Sigmoid colon (tissue), 7 donors: ENCODE results near the gene COMMD3. TPM values are rescaled to one million over a fixed set of nuclear protein-coding genes. Genes with fewer than 3 reads are reported as not detected.

Experiments
- DNase-seq: peaks from one replicate; pipeline ENCODE4 v3.0.0-alpha.2; 2019
- H3K27ac ChIP-seq, 4 donors: fragments of 200-600 bp; sonication (generic); one replicate each; pipeline ENCODE4 v1.5.1; 2016 to 2019; ENCODE audit warnings: mild to moderate bottlenecking in 1 of 4
- H3K27me3 ChIP-seq, 3 donors: fragments of 200-600 bp; sonication (generic); one replicate each; pipeline ENCODE4 v1.5.1; 2019; ENCODE audit warnings: mild to moderate bottlenecking in 1 of 3
- H3K36me3 ChIP-seq, 4 donors: fragments of 200-600 bp; sonication (generic); one replicate each; pipeline ENCODE4 v1.5.1; 2016 to 2019
- H3K4me1 ChIP-seq, 4 donors: fragments of 200-600 bp; sonication (generic); one replicate each; pipeline ENCODE4 v1.5.1; 2017 to 2019
- H3K4me3 ChIP-seq, 4 donors: fragments of 200-600 bp; sonication (generic); one replicate each; pipeline ENCODE4 v1.5.1; 2017 to 2019; ENCODE audit warnings: mild to moderate bottlenecking in 2 of 4, moderate library complexity in 1 of 4
- H3K9me3 ChIP-seq, 4 donors: fragments of 200-600 bp in 3 of 4; sonication (generic) in 3 of 4; one replicate each; pipeline versions ENCODE4 v1.5.1 to v1.6.1; 2013 to 2019
- CTCF ChIP-seq, 4 experiments: fragments of 450-650 bp in 3 of 4; fragments of 200-600 bp in 1 of 4; IDR thresholded peaks; one replicate each; pipeline ENCODE4 v1.5.1; 2016 to 2019; ENCODE audit warnings: antibody characterized with exemption in 4 of 4, mild to moderate bottlenecking in 3 of 4, moderate library complexity in 2 of 4
- EP300 ChIP-seq, 4 donors: sonication (generic); formaldehyde crosslinking; IDR thresholded peaks; one replicate each; pipeline ENCODE4 v1.6.1; 2017; ENCODE audit warnings: antibody characterized with exemption in 4 of 4
- POLR2A ChIP-seq, 2 donors: fragments of 450-650 bp; IDR thresholded peaks; one replicate each; pipeline ENCODE4 v1.6.1; 2016; ENCODE audit warnings: antibody characterized with exemption in 2 of 2, mild to moderate bottlenecking in 2 of 2, moderate library complexity in 2 of 2
- POLR2AphosphoS5 ChIP-seq, 4 donors: sonication (generic); formaldehyde crosslinking; IDR thresholded peaks; one replicate each; pipeline ENCODE4 v1.6.1; 2017; ENCODE audit warnings: antibody characterized with exemption in 4 of 4
- WGBS, 2 donors: extraction: QIAGEN DNeasy Blood & Tissue Kit; methylation state at CpG; one replicate each; pipeline ENCODE4 v1.1.7; 2013; 5-methylcytosine and 5-hydroxymethylcytosine counted together
- intact Hi-C: fragments of 100-400 bp; cut with DNase I; formaldehyde crosslinking; loops from one replicate; pipeline ENCODE4 v1.15.1; 2023
- polyA plus RNA-seq, 3 donors: library from polyadenylated mRNA; stranded (reverse); fragments of 200-250 nt; gene quantifications; one replicate each; pipeline ENCODE4 v1.2.3, GENCODE V29; 2013
- total RNA-seq, 4 donors: library from RNA; depleted of rRNA; stranded (reverse); fragments of >200 nt; gene quantifications; one replicate each; pipeline ENCODE4 v1.1.0, GENCODE V29; 2016
- donor health status: healthy with polysubstance abuse.
- donor health status: Bipolar disorder and iron deficiency.
- donor health status: healthy.

COMMD3 gene
- total and polyA plus RNA-seq, 7 donors, result 42.3 to 80.1 (median 57.8) TPM

DNA sequence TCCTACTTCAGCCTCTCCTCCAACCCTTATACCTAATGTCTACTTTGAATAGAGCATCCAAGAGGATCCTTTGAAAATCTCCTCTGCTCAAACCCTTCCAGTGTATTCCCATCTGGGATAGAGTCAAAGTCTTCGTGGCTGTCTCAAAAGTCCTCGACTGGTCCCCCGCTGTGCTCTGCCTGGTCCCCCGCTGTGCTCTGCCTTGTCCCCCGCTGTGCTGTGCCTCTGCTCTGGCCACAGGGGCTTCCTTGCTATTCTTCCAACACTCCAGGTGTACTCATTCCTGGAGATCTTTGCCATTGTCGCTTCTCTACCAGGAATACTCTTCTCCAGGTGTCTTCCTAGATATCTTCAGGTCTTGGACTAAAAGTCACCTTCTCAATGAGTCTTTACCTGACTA lies 36.1 kb upstream of the COMMD3 start:
- no peak for TF ChIP-seq POLR2AphosphoS5 (IDR thresholded peaks at IDR 0.05)
- TF ChIP-seq CTCF (IDR thresholded peaks at IDR 0.05), result no peak
- no peak for TF ChIP-seq EP300 (IDR thresholded peaks at IDR 0.05)
- TF ChIP-seq POLR2A (IDR thresholded peaks at IDR 0.05), result no peak

GRCh38 chr10:22285130-22285529 lies 31.1 kb upstream of the COMMD3 start:
- intact Hi-C loops, result no loop called here
- no peaks in the 10 kb centered on the region for H3K4me1 ChIP-seq
- WGBS, 2 donors, result 66 to 88% methylated on average over 3 of the region's 3 CpGs
- no peaks in the 10 kb centered on the region for H3K36me3 ChIP-seq
- DNase-seq, result no peak
- H3K27ac ChIP-seq, result no peak overlapping the region
- no peak overlapping the region for H3K4me3 ChIP-seq
- TF ChIP-seq POLR2AphosphoS5 (IDR thresholded peaks at IDR 0.05), result no peak
- no peak for TF ChIP-seq POLR2A (IDR thresholded peaks at IDR 0.05)
- no peak for TF ChIP-seq CTCF (IDR thresholded peaks at IDR 0.05)
- no peak for TF ChIP-seq EP300 (IDR thresholded peaks at IDR 0.05)
- H3K9me3 ChIP-seq, result no peaks in the 10 kb centered on the region
- H3K27me3 ChIP-seq, result no peaks in the 10 kb centered on the region

More for the DNA sequence above, 36.1 kb upstream of the COMMD3 start:
- H3K4me1 ChIP-seq, result no peaks in the 10 kb centered on the region
- H3K27me3 ChIP-seq, result no peaks in the 10 kb centered on the region
- H3K27ac ChIP-seq, result no peak overlapping the region
- 56 to 71% methylated on average over 6 of the region's 6 CpGs for WGBS, 2 donors
- no peak overlapping the region for H3K4me3 ChIP-seq
- no peaks in the 10 kb centered on the region for H3K9me3 ChIP-seq
- intact Hi-C loops, result no loop called here
- DNase-seq, result no peak
- no peaks in the 10 kb centered on the region for H3K36me3 ChIP-seq

- Histone ChIP-seq H3K9me3 (no peaks in the 10 kb centered on the region), H3K27ac (no peak overlapping the region), H3K4me1 (no peaks in the 10 kb centered on the region), H3K36me3 (no peaks in the 10 kb centered on the region), H3K4me3 (no peak overlapping the region), H3K27me3 (no peaks in the 10 kb centered on the region)
- intact Hi-C loops, result no loop called here
- DNase-seq, result no peak
- 89% methylated on average over 3 of the region's 3 CpGs for WGBS, 2 donors
- no peak for TF ChIP-seq POLR2A (IDR thresholded peaks at IDR 0.05)
- TF ChIP-seq CTCF (IDR thresholded peaks at IDR 0.05), result no peak
- no peak for TF ChIP-seq EP300 (IDR thresholded peaks at IDR 0.05)
- TF ChIP-seq POLR2AphosphoS5 (IDR thresholded peaks at IDR 0.05), result no peak
Measured at GRCh38 chr10:22293747-22294404, 22.3 kb upstream of the COMMD3 start.

DNA sequence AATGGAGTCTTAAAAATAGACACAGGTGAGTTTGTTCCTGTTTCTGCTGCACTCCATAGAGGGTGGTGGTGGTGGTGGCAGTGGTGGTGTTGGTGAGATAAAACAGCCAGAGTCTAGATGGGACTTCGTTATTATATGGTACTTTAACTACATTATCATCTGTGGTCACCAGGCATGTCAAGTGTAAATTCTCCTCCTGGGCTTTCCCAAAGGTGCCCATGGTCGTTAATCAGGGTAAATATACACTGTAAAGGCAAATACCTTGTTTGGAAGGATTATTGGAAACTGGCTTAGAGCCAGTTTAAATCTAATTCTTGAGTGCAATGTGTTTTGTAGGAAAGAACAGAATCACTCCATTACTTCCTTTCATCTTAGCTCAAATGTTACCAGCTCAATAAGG lies 21.5 kb upstream of the COMMD3 start:
- no peak for TF ChIP-seq CTCF (IDR thresholded peaks at IDR 0.05)
- TF ChIP-seq EP300 (IDR thresholded peaks at IDR 0.05), result no peak
- no peak for TF ChIP-seq POLR2A (IDR thresholded peaks at IDR 0.05)
- no peak for TF ChIP-seq POLR2AphosphoS5 (IDR thresholded peaks at IDR 0.05)

DNA sequence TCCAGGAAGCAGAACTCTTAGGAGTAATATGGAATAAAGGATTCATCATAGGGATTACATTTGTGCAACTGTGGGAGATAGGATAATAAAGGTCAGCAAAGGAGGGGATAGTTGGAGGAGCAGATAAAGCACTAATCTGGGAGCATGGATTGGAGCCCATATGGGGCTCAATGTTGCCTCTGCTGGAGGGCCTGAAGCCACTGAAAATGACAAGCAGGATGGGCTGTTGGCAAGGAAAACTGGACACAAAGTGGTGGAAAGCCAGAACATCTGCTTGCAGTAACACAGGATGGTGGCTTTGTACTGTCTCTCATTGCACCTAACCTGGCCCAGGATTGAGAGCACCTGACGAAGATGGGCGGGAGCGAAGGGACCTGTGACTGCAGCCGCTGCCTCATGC lies 15.0 kb upstream of the COMMD3 start:
- TF ChIP-seq POLR2AphosphoS5 (IDR thresholded peaks at IDR 0.05) (no peak), EP300 (IDR thresholded peaks at IDR 0.05) (no peak), POLR2A (IDR thresholded peaks at IDR 0.05) (no peak), CTCF (IDR thresholded peaks at IDR 0.05) (no peak)
- DNase-seq, result no peak
- Histone ChIP-seq H3K36me3 (no peaks in the 10 kb centered on the region), H3K4me3 (no peak overlapping the region), H3K9me3 (no peaks in the 10 kb centered on the region), H3K27ac (no peak overlapping the region), H3K4me1 (no peaks in the 10 kb centered on the region), H3K27me3 (no peaks in the 10 kb centered on the region)
- intact Hi-C loops, result no loop called here
- 96 to 97% methylated on average over 4 of the region's 4 CpGs for WGBS, 2 donors

More for the DNA sequence above, 21.5 kb upstream of the COMMD3 start:
- 20 to 47% methylated on average over 2 of the region's 2 CpGs for WGBS, 2 donors
- Histone ChIP-seq H3K36me3 (no peaks in the 10 kb centered on the region), H3K9me3 (no peaks in the 10 kb centered on the region), H3K27ac (no peak overlapping the region), H3K27me3 (no peaks in the 10 kb centered on the region), H3K4me1 (no peaks in the 10 kb centered on the region), H3K4me3 (no peak overlapping the region)
- DNase-seq, result no peak
- intact Hi-C loops, result no loop called here
